GM19351 (cell line): ENCODE results near the gene CCL18.
"Not testable (repeated sequence)": the region's sequence is repeated elsewhere in the genome, so short reads cannot be mapped to it uniquely, and the experiment has no call there.

ENCODE experiments used
- ATAC-seq: cut with Tn5 transposase; IDR thresholded peaks from one replicate; pipeline ENCODE4 v1.9.1; 2021; ENCODE audit warnings: mild to moderate bottlenecking, moderate library complexity; ENCODE audit not compliant: unreplicated experiment

The CCL18 gene, protein sequence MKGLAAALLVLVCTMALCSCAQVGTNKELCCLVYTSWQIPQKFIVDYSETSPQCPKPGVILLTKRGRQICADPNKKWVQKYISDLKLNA

DNA sequence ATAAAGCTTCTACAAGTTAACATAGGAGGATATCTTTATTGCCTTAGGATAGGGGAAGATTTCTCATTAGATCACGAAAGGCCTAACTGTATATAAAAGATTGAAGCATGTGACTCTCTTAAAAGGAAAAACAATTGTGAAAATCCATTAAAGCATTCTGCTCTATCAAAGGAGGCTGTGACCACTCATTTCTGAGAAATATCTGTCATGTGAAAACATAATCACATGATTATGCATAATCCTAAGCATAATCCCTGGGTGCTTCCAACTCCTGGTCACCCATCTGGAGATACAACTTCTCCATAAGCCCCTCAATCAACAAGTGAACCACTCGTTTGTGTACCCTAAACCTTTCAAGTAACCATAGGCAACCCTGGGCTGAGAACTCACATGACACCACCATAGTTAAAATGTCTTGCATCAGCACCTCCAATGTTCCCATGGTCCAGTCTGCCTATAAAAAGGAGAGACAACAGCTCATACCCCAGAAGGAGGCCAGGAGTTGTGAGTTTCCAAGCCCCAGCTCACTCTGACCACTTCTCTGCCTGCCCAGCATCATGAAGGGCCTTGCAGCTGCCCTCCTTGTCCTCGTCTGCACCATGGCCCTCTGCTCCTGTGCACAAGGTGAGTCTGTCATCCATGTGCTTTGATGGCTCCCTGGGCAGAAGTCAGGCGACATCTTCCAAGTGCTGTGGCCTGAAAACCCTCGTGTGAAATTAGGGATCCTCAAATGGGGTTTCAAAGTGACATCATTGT lies at the start of gene CCL18:
TSS of gene CCL18 (plus strand) at position 487 of the 756 bp plus-strand sequence. CDS start at position 558, 71 bp downstream.
- ATAC-seq, result no peak

DNA sequence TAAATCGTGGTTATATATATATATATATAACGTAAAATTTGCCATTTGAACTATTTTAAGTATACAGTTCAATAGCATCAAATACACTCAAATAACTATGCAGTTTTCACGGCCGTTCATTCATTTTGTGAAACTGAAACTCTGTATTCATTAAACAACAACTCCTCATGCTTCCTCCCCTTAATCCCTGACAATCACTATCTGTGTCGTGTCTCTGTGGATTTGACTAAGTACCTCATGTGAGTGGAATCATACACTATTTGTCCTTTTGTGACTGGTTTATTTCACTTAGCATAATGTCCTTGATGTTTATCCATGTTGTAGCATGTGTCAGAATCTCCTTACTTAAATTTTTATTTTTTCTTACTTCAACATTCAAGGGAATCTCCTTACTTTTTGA lies 49.1 kb upstream of the CCL18 start:
- no peak for ATAC-seq

DNA sequence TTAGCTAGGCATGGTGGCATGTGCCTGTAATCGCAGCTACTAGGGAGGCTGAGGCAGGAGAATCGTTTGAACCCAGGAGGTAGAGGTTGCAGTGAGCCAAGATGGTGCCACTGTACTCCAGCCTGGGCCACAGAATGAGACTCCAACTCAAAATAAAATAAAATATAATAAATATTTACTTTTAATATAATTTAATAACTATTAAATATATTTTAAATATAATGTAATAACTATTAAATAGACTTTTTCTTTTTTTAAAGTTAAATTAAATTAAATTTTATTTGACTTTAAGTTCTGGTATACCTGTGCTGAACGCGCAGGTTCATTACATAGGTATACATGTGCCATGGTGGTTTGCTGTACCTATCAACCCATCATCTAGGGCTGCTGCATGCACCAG lies 48.2 kb upstream of the CCL18 start:
- not testable (repeated sequence) for ATAC-seq

DNA sequence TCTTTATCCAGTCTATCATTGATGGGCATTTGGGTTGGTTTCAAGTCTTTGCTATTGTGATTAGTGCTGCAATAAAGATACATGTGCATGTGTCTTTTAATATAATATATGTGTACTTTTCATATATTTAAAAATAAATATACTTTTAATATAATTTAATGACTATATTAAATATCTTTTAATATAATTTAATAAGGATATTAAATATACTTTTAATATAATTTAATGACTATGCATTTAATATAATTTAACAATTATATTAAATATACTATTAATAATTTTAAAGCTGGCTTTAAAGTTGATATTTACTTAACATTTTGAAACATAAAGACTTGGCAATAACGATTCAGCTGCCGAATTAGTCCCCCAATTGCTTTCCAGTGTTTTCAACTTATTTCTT lies 47.5 kb upstream of the CCL18 start:
- ATAC-seq, result no peak

DNA sequence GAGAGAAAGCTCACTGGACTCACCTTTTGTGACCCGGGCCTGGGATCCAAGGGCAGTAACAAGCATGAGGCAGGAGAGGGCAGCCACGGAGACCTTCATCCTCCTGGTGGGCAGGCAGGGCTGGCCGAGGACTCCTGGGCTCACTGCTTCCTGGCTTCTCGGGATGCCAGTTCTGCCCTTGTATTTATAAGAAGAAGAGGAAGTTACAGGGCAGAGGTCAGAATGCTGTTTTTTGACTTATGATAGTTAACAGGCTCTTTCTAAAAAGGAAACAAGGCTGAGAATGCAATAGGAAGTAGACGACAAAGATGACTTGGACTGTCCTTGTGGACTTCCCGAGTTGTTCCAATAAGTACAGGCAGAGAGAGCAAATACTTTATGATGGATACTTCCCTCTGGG lies 46.3 kb upstream of the CCL18 start, which contains the start of gene CCL23:
TSS of gene CCL23 (minus strand) at position 174 of the 400 bp plus-strand sequence. CDS start at position 99, 75 bp downstream.
- ATAC-seq, result no peak

DNA sequence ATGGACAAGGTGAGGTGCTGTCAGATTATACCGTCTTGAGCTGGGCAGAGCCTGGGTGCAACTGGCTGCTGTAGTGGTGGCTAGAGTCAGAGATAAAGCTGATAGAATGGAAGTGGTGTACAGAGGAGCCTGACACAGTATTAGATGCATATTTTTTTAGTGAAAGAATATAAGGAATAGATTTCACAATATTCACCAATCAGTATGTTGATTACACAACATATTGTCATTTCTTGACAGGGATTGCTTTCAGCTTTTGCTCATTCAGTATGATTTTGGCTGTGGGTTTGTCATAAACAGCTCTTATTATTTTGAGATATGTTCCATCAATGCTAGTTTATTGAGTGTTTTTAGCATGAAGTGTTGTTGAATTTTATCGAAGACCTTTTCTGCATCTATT lies 44.6 kb upstream of the CCL18 start:
- no peak for ATAC-seq

DNA sequence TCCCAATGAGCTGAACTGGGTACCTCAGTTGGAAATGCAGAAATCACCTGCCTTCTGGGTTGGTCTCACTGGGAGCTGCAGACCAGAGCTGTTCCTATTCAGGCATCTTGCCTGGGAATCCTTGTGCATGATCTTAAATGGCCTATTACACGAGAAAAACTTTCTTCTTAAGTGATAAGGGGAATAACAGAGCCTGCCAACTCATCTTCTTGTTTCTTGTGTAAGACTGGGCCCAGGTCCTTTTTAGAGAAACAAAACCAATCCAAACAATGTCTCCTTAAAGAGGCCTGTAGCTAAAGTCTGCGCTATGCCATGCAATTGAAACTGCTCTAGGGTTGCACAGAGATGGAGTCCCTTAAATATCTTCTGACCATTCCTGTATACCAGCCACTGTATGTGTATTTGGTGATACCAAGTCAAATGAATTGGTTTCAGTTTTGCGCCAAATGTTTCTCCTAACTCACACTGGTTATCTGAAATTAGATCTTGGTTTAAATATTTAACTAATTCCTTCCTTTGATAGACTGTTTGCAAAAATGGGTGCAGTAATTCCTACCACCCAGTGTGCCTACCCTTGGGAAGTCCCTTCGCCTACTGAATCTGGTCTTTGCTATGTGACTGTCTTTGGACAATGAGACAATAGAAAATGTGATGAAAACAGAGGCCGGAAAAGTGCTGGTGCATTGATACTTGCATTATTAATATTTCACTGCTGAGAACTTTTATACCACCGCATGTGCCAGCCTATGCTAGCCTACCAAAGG lies 39.8 kb upstream of the CCL18 start:
- no peak for ATAC-seq

DNA sequence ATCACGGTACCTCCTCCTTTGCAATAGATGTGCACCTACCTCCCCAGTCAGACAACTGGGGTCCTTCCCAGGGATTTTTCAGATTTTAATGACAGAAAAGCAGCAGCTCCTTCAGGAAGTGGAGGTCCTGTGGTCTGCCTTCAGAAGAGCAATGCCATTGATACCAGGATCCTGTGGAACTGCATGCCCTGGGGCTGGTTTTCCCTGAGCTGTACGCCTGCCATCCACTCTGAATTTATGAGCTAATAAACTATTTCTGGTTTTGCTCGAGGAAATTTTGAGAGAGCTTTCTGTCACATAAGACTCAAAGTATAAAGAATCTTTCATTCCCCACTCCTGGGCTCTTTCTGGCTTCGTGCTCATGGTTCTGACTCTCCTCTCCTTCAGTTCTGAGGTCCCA lies 36.3 kb upstream of the CCL18 start:
- ATAC-seq, result no peak

DNA sequence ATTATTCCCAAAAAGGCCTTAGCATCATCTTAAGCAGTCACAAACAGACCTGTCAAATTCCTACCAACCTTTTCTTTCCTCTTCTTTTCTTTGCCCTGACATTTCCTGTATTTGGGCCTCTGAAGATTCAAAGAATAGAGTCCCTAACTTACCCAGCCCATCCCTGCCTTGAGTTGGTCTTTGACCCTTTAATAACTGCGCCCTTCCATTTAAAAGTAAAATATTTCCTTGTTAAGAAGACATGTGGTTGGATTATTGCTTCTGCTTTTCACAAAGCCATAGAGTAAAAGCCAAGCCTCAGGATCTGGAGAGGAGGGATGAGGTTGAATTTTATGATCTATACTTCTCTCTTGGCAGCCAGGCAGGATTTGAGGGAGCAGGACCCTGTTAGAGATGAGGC lies 33.1 kb upstream of the CCL18 start:
- no peak for ATAC-seq

DNA sequence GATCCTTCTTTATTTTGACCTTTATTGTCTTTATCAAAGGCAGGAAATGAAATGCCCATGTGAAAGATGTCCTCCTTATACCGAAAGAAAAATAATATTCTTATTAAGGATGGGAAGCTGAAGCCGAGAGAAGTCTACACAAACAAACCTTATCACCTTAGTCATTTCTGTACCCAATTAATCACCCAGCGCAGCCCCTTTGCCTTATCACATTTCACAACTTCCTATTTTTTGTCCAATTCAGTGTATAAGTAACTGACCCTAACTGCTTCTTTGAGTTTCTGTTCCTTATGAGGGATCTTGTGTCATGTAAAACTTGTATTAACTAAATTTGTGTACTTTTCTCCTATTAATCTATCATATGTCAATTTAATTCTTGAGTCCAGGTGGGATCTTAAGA lies 29.9 kb upstream of the CCL18 start:
- ATAC-seq, result no peak

DNA sequence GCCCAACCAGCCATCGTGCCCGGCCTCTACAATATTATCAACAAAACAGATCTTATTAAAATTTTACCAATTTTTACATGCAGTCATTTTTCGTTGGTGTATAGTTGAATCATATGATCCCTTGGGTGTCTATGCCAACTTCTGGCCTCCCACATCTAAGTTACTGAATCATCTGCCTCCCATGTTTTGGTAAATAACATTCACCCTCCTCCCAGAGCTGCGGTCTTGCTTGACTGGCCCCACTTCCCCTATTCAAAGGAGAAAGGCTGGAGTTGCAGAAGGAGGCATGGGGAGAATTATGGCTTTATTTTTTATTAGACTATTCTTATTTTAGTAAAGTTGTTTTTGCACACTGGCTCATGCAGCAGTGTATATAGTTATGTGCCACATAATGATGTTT lies 27.8 kb upstream of the CCL18 start:
- ATAC-seq, result no peak

DNA sequence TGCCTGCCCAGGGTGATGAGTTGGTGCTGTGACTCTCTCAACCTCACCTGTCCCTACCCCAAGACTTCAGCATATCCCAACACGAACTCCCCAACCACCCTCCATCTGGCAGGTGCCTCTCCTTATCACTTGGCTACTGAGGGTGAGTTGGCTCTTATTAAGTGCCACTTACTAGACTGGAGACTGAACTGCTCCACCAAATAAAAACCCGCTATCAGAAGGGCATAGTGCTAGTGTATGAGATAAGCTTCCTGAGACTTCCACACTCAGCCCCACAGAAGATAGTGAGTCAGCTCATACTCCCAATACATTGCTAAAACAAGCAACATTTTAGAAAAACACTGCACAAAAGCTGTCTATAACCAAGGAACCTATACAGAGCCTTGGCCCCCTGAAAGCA lies 16.0 kb upstream of the CCL18 start:
- ATAC-seq, result no peak

DNA sequence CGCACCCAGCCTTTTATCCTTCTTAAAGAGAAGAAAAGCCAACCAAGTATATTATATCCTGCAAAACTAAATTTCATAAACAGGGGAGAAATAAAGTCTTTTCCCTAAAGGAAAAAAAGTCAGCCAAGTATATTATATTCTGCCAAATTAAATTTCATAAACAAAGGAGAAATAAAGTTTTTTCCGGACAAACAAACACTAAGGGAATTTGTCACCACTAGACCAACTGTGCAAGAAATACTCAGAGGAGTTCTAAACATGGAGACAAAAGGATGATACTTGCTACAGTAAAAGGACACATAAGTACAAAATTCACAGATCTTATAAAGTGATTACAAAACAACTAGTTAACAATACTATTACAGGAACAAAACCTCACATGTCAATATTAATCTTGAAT lies 14.4 kb upstream of the CCL18 start:
- no peak for ATAC-seq

DNA sequence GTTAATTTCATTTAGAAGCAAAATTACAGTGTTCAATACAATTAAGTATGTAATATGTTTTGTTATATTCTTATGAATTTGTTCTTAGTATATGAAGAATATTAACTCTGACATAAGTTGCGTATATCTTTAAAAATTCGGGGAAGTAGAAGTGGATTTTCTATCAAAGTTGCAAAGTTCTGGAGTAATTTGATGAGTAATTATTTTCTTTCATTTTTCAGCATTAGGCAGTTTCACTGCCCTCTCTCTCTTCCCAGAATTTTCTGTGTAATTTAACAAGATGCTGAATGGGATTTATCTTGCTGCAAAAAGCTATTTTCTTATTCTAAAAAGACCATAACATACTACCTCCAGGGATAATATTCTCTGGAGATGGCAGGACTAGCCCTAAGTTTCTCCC lies 8.9 kb upstream of the CCL18 start:
- no peak for ATAC-seq

DNA sequence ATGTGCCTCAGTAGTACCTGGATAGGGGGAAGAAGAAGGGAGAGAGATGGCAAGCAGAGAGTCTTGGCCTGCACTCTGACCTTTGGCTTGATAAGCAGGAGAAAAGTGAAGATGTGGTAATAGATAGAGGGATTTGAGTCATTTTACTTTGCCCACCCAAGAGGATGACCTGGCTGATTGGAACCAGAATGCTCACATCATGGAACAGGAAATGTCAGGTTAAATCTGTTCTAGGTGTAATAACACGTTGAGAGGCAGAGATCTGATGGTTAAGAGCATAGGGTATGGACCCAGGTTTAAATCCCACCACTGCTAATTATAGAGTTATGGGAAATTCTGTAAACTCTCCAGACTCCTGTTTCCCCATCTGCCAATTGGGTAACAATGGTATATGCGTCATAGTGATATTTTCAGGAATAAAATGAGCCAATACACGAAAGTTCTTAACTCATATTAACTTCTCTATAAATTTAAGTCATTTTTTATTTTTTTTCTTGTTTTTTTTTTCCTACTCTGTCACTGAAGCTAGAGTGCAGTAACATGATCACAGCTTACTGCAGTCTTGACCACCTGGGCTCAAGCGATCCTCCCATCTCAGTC lies 8.1 kb upstream of the CCL18 start:
- ATAC-seq, result no peak

DNA sequence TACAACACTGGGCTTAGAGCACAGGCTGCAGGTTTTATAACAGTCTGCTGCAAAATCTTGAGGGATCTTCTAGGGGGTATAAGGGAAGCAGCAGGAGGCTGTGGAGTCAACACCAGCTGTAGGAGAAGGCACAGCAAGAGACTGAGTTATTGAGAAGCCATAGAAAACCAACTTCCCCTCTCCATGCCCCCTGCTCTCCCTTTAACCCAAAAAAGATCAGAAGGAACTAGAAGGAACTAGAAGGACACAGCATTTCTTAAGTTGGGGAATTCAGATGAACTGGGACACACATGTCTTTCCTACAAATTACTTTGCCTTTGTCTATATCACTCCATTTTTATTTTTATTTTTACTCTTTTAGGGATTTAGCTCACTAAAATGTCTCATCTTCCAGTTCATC lies 6.2 kb upstream of the CCL18 start:
- no peak for ATAC-seq

DNA sequence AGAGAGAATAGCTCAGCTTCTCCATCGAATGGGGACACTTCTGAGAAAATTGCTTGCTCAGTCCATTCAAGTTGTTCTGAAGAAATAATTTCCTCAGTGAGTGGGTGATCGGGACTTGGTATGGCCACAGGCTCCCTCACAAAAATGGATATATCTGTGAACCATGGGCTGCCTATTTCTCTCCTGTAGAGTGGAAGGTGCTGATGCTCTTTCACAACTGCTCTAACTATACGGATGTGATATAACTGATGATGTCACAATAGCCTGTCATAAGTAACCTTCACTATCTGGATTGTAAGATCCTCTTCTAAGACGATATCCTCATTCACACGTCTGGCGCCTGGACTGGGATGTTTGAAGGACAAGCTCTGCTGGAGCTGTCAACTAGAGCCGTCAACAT lies 4.7 kb upstream of the CCL18 start:
- no peak for ATAC-seq

DNA sequence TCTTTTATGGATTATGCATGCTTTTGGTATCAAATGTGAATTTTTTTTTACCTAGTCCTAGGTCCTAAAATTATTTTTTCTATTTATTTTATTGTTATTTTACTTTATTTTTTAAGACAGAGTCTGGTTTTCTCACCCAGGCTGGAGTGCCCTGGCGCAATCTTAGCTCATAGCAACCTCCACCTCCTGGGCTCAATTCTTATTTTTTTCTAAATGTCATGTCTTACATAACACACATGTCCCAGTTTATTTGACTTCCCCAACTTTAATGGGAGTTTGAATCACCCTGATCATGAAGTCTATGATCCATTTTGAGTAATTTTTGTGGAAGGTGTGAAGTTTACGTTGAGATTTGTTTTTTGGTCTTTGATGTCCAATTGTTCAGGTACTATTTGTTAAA lies 3.3 kb upstream of the CCL18 start:
- no peak for ATAC-seq

DNA sequence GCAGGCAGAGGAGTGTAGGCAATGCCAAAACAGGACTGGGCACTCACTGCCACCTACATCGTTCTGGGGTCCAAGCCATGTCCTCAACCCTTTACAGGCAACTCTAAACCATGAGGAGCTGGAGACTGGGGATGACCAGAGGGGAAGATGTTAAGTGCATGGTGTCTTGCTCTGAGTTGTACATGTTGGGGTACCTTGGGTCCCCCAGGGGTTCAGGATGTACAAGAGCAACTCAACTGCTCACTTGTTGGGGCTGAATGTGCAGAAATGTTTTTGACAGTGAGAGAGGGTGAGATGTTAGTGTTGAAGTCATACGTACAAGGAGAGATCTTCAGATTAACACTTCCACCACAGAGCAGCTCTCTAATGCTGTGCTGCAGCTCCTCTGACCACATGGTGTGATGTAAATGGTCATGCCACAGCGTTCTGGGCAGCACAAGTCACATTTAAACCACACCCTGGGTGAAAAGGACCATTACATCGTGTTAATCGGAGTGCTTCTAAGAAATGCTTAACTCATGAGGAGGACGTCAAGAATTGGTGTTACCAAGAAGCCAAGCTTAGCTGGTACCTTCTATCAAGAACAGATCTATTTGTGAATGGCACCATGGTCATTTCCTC lies 2.4 kb downstream of the CCL18 start:
- no peak for ATAC-seq

DNA sequence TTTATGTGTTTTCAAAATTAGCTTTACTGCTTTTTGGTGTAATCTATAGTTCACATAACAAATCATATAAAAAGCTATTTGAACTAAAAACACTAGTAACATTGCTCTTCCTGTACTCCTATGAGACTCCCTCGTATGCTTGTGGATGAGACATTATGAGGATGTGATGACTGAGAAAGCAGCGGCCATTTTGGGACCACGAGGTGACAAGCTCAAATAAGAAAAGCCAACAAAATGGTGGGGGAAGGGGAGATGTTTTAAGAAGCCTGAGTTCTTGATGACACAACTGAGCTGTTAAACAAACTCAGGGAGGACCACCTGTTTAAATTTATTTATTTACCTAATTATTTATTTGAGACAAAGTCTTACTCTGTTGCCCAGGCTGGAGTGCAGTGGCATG lies 4.5 kb downstream of the CCL18 start:
- no peak for ATAC-seq

DNA sequence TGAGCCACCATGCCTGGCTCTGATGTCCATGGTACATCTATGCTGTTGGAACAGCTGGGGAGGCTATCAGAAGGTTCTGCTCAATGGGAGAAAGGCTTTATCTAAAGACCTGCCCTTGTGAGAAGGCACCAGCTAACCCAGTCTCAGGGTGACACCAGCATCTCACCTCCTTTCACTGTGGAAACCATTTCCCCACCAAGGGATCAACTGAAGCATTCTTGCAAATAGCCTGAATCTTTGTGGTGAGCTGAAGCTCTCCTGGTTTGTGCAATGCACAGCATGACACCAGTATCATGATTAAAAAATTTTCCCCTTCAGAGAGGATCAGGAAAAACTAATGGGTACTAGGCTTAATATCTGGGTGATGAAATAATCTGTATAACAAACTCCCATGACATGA lies 5.1 kb downstream of the CCL18 start:
- no peak for ATAC-seq
